HG03064 (cell line): ENCODE measurements around the gene HTR7.

Source experiments
- ATAC-seq: cut with Tn5 transposase; IDR thresholded peaks from one replicate; pipeline ENCODE4 v1.9.1; 2021; ENCODE audit warnings: low read depth; ENCODE audit not compliant: unreplicated experiment

The HTR7 gene

DNA sequence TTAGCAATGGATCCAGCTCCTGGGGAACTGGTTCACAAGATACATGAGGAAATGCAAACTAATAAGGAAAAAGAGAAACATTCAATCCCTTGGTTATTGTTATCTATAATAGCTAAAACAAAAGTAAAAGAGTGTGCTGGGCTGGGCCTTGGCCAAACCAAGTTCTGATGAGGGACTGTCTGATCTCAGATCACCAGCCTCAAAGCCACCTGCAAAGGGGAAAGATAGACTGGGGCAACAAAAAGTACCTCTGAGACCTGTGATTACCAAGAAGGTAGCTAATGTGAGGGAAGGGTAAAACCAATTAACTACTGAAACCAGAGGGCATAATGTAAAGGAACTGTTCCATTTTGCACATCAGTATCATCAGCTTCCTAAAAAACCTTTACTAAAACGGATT, 51.2 kb downstream of the HTR7 start:
- ATAC-seq, result no peak

DNA sequence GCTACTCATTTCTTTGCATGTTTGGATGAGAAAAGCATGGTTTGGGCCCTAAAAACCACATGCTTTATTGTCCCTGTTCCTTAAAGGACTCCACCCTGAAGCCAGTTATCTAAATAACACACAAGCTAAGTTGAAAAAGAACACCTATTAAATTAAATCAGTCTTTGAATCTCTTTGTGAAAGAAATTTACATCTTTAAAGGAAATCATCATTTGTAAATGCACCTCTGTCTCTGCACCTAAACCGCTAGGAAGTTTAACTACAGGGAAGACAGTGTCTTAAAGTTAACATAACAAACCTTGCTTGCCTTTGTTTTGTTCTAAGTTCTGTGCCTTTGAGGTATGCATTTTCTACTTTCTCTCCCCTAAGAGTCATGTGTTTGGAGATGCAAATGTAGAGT, 52.6 kb downstream of the HTR7 start:
- ATAC-seq, result no peak

DNA sequence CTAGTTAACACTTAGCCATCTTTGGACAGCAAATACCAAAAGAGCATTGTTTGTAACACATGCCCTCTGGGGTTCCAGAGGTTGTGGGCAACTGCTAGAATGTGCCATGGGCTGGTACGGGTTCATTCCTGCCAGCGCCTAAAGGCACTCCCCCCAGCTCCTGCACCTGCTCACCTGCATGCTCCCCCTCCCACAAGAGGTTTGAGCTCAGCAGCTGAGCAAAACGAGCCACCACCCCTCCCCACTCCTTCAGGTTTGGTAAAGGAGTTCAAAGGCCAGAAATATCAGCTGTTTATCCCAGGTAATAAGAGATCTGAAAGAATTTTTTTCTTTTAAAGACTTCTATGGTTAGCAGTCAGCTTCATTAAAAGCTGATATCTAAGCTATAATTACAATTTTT, 53.5 kb downstream of the HTR7 start:
- no peak for ATAC-seq

DNA sequence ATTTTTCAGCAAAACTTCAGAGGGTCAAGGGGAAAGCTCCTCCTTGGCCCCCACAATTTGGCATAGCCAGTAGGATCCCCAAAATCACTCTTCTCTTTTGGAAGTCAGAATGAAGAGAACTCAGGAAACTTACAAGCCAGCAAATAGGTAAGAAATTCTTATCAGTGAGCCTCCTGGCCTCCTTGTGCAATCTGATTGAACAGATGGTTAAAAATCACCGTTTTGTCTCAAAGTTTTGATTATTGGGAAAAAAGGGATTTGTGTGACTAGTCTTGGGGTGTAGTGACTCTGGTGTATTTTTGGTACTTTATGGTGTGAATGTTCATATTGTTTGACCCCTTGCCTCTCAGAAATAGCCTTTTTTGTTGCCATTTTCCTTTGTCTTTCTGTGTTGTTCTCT, 56.2 kb downstream of the HTR7 start:
- no peak for ATAC-seq

DNA sequence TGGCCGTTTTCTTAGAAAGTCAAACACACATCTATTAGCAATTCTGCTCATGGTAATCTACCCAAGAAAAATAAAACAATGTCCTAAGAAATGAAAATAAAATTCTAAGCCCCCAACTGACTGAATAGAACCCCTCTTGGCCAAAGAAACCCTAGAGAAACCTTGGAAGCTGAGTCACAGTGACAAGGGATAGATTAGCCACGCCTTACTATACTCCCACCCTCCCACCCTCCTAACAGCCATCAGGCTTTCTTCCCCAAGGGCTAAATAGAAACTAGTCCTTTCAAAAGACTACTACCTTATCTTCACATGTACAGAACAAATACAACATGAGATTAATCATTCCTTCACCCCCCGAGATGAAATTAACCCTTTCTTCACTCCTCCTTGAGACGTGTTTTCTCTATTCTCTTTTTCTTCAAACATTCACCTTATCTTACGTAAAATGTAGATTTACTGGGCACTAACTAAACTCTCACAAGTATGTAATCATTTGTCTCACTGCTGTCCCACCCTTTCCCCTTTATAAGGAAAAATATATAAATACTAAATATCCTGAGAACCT, 57.5 kb downstream of the HTR7 start:
- no peak for ATAC-seq

DNA sequence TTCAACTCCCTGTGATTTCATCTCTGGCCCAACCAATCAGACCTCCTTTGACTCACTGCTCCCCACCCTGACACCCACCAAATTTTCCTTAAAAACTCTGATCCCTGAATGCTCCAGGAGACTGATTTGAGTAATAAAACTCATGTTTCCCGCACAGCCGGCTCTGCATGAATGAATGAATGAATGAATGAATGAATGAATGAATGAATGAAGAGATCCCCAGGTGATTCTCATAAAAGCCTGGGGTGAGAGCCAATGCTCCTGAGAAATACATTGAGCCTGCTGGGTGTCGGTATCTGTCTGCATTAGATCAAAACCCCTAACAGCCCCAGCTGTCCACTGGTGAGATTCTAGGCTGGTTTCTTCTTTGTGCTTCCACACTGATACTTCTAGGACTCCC, 58.7 kb downstream of the HTR7 start:
- ATAC-seq, result no peak

DNA sequence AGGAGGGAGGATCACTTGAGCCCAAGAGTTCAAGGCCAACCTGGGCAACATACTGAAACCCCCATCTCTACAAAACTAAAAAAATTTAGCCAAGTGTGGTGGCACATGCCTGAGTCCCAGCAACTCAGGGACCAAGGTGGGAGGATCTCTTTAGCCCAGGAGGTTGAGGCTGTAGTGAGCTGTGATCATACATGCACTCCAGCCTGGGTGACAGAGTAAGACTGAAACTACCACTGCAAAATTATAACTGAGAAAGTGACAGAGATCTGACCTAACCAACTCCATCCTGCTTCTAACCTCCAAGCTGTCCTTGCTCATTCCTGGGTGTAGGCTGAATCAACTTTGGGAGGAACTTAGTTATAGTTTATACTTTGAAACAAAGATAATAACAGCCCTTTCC, 59.4 kb downstream of the HTR7 start:
- no peak for ATAC-seq

DNA sequence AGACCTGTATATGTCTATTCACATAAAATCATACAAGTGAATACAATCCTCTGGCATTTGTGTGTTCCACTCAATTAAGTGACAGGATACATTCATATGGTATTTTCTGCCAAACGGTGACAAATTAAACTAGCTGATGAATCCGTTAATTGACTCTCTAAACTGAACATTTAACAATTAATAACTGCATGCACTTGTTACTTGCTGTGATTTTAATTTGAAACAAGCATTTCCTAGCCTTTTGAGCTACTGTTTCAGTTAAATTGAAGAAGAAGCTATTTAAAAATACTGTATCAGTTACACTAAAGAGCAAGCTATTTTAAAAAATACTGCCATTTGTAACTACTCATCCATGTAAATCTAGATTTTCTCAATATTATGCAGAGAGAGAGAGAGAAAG, 67.4 kb downstream of the HTR7 start:
- ATAC-seq, result no peak

DNA sequence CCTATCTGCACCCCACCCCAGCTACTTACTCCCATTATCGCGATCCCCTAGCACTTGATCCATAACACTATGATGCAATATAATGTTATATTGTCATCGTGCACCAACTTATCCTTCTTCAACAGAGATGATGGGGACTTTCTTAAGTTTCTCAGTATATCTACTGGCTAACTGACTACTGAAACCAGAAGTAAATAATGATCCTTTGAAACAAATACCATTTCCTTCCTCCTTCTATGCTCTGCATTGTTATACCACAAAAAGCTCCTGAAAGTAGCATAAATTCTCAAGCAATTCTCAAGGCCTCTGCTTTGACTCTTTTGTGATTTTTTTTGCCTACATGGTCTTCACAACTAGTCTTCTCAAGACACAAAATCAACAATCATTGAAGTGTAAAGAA, 68.9 kb downstream of the HTR7 start:
- no peak for ATAC-seq

DNA sequence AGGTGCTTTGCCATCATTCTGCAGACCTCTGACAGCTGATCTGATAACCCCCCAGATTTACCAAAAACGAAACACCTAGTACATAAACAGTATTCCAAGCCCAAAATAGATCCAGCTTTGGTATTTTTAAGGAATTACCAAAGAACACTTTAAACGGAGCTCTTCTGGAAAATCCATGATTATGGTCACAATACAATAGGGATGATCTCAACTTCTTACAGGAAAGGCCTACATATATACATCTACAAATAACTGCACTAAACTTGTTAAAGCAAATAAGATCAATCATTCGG, 69.7 kb downstream of the HTR7 start:
- no peak for ATAC-seq

DNA sequence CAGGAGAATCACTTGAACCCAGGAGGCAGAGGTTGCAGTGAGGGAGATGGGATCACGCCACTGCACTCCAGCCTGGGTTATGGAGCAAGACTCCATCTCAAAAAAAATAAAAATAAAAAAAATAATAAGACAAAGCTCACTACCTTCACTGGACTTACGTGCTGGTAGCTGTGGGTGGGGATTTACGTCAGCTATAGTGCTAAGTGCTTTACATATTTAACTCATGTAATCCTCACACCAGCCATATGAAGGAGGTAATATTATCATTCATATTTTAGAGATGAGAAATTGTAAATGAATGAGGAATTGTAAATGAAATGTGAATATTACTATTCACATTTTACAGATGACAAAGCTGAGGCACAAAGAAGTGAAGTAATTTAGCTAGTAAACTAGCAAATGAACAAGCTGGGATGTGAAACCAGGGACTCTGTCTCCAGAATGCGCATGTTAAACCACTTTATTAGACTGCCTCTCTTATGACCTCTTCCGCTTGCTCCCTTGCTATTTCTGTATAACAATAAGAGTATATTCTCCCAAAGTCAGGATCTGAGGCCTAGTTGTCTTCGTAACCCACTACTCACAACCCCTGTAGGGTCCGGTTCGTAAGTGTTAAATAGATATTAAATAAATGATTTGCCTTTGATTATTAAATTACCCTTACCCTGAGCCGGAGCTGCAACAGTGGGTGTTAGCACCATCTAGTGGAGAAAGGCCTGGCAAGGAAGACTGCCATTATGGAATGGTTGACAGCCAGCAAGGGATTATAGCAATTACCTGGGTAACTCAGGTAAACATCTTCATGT, 70.2 kb downstream of the HTR7 start:
- ATAC-seq, result no peak

DNA sequence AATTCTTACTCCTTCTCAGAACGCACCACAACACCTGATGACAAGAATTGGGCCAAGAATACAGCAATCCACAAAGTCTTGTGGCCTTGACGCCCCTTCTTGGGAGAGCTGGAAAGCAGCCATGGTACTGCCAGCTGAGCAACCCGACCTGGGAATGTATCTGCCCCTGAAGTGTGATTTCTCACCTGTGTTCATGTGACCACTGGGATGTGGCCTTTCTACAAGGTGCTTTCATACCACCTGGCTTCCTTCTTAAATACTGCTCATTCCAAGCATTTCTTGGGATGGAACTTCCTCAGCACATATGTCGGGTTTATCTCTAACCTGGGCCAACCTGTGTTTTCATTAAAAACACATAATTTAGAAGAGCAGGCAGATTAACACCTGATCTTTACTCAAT, 72.1 kb downstream of the HTR7 start:
- no peak for ATAC-seq

DNA sequence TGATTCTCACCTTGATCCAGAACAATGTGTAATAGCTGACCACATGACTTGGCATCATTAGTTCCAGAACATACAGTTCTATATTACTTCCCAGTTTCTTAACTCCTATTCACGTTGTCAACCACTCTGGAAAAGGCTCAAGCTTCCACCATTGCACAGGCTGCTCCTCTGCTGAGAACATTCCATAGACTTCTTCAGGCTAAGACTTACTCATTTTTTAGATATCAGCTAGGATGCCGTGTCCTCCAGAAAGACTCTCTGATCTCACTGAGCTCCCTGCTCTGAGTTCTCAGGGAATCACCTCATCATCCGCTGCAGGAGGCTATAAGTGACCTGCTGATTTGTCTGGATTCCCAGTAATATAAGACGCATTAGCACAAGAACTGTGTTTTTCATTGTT, 73.1 kb downstream of the HTR7 start:
- no peak for ATAC-seq

DNA sequence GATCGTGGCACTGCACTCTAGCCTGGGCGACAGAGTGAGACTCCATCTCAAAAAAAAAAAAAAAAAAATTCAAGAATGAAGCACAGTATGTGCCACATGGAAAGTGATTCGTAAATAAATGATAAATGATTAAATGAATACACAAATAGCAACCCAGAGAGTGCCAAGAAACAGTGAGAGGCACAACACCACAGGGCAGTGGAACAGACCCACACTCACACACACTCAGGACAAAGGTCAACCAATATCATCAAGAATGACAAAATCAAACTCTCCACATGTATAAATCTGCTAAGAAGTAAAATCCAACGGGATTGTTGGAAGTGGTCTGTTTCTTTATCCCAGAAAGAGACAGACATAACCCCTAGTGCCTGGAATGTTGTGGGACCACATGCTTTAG, 77.4 kb downstream of the HTR7 start:
- no peak for ATAC-seq

DNA sequence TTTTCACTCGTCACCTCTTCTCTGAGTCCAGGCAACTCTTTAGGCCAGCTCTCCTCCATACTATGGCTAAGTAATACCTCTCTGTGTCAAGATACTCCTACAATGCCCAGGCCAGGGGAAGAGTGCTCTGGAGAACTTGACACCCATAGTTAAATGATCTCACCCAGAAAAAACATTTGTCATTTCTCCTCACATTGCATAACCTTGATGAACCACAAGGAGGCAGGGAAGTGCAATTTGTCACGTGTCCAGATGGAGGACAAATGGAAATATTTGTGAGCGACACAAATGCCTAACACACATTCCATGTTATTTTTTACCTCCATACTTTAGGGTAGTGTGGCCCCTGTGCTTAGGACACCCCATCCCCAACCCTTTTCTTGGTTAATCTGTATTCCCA, 78.3 kb downstream of the HTR7 start:
- no peak for ATAC-seq

DNA sequence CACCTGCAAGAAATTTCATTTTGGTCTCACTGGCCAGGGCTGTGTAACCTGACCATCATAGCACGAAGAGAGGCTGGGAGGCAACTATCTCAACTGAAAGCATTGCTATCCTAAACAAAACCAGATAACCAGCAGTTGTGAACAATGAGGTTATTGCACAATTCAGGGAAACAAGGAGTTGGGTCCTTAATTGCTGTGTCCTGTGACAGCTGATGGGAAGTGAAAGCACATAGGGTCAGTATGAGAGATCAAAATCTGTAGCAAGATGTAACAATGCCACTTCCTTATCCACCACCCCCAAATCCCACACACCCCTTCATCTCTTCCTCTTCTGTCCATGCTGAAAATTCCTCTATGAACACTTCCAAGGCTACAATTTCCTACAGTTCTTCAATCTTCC, 80.2 kb downstream of the HTR7 start:
- ATAC-seq, result no peak

DNA sequence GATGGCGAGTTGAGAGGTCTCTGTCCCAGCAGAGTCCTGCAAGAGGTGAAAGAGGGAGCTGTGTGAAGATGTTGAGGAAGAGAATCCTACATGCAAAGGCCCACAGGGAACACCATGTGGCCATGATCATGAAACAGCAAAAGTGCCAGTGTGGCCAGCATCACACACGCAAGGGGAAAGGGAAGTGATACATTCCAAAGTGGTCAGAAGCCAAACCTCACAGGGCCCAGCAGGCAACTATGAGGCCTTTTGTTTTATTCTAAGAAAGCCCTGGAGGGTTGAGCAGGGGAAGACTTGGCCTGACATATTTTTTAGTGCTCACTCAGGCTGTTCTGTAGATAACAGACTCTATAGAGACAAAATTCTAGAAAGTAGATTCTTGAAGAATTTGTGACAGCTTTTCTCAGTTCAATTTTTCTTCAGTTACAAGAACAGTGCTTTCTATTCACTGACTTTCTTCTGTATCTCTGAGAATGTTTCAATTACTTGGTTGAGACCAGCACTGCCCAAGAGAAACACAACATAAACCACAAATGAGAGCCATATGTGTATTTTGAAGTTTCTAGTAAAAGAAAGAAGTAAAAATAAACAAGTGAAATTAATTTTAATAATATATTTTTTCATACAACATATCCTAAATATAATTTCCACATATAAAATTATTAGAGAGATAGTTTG, 82.3 kb downstream of the HTR7 start:
- no peak for ATAC-seq

DNA sequence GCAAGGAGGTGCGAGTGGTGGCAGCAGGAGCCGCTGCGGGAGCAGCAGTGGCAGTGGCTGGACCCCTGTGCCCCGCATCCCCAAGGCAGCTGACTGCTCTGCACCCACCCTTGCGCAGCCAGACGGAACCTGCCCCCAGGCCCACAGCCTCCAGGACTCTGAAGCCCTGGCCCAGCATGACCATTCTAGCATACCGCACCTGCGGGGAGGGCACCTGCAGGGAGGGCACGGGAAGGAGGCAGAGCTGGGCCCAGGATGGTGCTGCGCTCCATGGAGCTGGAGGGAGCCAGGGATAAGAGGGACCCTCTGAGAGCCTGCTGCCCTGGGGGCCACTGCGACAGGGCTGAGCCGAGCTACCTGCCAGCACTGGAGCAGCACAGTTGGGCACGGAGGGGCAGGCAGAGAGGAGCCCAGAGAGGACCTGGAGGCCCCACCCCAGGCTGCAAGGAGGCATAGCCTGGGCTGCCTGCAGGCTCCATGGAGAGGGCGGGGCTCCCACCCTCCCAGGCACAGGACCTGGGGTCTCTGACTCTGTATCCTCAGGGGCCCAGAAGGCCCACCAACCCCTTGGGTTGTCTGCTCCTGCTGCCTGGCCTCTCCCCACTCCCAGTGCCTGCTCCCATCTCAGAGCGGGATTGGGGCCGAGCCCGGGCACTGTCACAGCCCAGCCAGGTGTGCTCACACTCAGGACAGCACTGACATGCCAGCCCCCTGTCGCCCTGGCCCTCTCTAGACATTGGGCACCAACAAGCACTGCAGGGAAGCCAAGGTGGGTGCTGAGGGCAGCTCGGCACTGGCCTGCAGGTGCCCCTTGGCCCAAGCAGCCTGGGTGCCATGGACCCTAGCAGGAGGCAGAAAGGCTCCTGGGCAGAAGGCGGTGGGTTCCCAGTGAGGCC, 87.6 kb downstream of the HTR7 start:
- ATAC-seq, result no peak

DNA sequence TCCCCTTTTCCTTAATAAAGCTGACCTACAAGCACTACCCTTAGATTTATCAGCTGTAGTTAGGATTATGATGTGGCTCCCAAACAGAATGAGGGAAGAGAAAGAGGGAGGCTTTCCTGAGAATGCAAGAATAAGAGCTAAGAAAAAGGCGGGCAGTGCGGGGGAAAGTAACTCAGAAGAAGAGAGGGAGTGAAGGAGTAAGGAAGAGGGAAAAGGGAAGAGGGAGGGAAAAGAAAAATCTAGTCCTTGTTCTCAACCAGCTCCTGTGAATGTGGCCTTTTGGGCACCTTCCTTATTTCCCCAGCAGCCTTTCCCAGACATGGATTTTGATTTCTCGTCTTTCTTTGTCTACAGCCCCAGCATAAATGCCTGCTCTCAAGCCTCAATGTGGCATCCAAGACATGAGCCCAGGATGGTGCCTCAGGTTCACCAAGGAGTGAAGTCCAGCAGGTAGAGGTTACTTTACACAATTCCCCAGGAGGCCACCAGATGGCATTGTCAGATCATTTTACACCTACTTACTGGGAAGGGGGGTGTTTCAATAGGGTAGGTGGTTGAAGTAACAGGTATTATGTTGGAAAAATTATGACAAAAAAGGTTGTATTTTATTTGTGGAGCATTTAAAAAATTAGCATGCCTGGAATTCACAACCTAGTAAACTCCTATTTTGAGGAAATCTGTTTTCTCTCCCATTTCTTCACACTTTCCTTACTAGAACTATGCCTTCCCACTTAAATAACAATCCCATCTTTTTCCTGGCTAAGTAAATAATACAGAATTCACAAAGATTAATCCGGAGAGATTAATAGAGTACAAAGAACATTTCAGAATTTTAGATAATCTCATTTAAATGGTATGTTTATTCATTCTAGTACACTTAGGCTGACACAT, 106.5 kb downstream of the HTR7 start:
- ATAC-seq, result peak; percentile 65

DNA sequence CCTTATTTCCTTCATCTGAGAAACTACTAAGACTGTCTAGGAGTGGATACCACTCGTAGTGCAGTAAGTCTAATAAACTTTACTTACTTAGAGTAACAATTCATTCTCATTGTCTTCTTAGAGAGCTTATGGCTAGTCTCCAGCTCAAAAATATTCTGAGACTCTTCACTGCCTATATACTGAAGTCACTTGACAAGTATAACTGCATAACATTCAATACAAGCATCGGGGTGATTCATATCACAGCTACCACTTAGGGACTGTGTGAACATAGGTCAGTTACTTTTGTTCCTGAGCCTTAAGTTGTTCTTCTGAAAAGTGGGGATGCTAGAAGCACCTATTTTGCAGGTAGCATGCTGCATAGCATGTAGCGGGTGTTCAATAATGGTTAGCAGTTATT, 111.0 kb downstream of the HTR7 start:
- ATAC-seq, result no peak
